ENCODE data around the gene DIP2C. TPM values are rescaled to one million over a fixed set of nuclear protein-coding genes. Genes with fewer than 3 reads are reported as not detected.
"Not testable (repeated sequence)": the region's sequence is repeated elsewhere in the genome, so short reads cannot be mapped to it uniquely, and the experiment has no call there.

The DIP2C gene
- total RNA-seq, 1 donor from 2014 or later, result 2.5 TPM

- intact Hi-C loops (cut with micrococcal nuclease), result no loop called here
These were observed 378.4 kb downstream of the DIP2C start for GRCh38 chr10:310976-311639.

- intact Hi-C loops (cut with micrococcal nuclease), result no loop called here
These were observed 379.1 kb downstream of the DIP2C start for GRCh38 chr10:310371-310770.

- intact Hi-C loops (cut with micrococcal nuclease), result no loop called here
These were observed 380.8 kb downstream of the DIP2C start for GRCh38 chr10:308572-309085.

GRCh38 chr10:308101-308500 lies 381.4 kb downstream of the DIP2C start:
- intact Hi-C loops (cut with micrococcal nuclease), result no loop called here

GRCh38 chr10:307659-308058 lies 381.8 kb downstream of the DIP2C start:
- intact Hi-C loops (cut with micrococcal nuclease), result no loop called here

- intact Hi-C loops (cut with micrococcal nuclease), result no loop called here
These were observed 382.7 kb downstream of the DIP2C start for GRCh38 chr10:306675-307185.

- intact Hi-C loops (cut with micrococcal nuclease), result no loop called here
These were observed 383.3 kb downstream of the DIP2C start for GRCh38 chr10:306007-306674.

- intact Hi-C loops (cut with micrococcal nuclease), result no loop called here
These were observed 384.4 kb downstream of the DIP2C start for GRCh38 chr10:305034-305433.

GRCh38 chr10:301536-301935 lies 387.9 kb downstream of the DIP2C start:
- intact Hi-C loops (cut with micrococcal nuclease), result no loop called here

- intact Hi-C loops (cut with micrococcal nuclease), result not testable (repeated sequence)
These were observed 388.9 kb downstream of the DIP2C start for GRCh38 chr10:300580-300979.

- intact Hi-C loops (cut with micrococcal nuclease), result no loop called here
These were observed 389.5 kb downstream of the DIP2C start for GRCh38 chr10:299969-300368.

- intact Hi-C loops (cut with micrococcal nuclease), result no loop called here
These were observed 390.0 kb downstream of the DIP2C start for GRCh38 chr10:299512-299911.

GRCh38 chr10:298033-298432 lies 391.4 kb downstream of the DIP2C start:
- intact Hi-C loops (cut with micrococcal nuclease), result no loop called here

- intact Hi-C loops (cut with micrococcal nuclease), result no loop called here
These were observed 391.9 kb downstream of the DIP2C start for GRCh38 chr10:297567-297966.

- intact Hi-C loops (cut with micrococcal nuclease), result no loop called here
These were observed 395.8 kb downstream of the DIP2C start for GRCh38 chr10:293636-294035.

- intact Hi-C loops (cut with micrococcal nuclease), result no loop called here
These were observed 399.3 kb downstream of the DIP2C start for GRCh38 chr10:290026-290725.

- intact Hi-C loops (cut with micrococcal nuclease), result no loop called here
These were observed 399.9 kb downstream of the DIP2C start for GRCh38 chr10:289581-289980.

- intact Hi-C loops (cut with micrococcal nuclease), result no loop called here
These were observed 400.9 kb downstream of the DIP2C start for GRCh38 chr10:288316-289200.

GRCh38 chr10:287814-288213 lies 401.7 kb downstream of the DIP2C start:
- intact Hi-C loops (cut with micrococcal nuclease), result no loop called here

GRCh38 chr10:287026-287709 lies 402.3 kb downstream of the DIP2C start:
- intact Hi-C loops (cut with micrococcal nuclease), result no loop called here

GRCh38 chr10:285216-285615 lies 404.3 kb downstream of the DIP2C start:
- intact Hi-C loops (cut with micrococcal nuclease), result no loop called here
